GM19463 (cell line): Measurements from ENCODE around the gene CADM2.

Experiments used
- ATAC-seq: cut with Tn5 transposase; IDR thresholded peaks from one replicate; pipeline ENCODE4 v1.9.1; 2021; ENCODE audit warnings: mild to moderate bottlenecking, moderate library complexity; ENCODE audit not compliant: unreplicated experiment

The CADM2 gene

GRCh38 chr3:85780806-85781205 is 822.0 kb downstream of the CADM2 start:
- ATAC-seq = no peak

DNA sequence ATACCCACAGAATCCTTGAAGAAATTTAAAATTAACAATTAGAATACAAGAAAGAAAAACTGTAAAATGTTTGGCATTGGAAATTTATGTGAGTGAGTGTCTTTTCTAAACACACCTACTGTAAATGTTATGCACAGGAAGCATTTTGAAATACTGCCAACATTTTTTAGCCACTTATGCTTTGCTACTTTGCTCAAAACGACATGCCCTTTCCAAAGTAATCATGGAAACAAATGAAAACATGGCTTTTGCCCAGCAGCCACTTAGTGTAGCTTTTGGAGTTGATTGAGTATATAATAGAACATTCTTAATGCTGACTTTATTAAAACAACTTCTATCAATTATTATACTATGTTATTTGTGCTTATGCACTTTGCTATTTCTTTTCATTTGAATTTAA is 823.0 kb downstream of the CADM2 start:
- ATAC-seq = no peak

DNA sequence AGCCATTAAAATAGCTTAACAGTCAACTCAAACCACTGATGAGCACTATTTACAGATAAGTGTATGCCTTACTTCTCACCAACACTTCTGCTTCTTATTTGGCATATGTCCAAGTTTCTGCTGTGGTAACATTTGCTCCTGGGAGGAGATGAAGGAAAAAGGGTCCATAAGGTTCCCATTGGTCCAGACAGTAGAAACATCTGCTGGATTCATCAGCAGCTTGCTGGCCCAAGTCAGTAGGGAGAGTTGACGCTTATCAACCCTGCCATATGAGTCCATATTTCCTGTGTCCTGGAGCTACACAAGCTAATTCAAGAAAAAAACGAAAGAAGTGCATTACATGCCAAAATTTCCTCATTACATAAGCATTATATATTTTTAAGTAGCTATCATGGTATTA is 824.5 kb downstream of the CADM2 start:
- ATAC-seq = no peak

DNA sequence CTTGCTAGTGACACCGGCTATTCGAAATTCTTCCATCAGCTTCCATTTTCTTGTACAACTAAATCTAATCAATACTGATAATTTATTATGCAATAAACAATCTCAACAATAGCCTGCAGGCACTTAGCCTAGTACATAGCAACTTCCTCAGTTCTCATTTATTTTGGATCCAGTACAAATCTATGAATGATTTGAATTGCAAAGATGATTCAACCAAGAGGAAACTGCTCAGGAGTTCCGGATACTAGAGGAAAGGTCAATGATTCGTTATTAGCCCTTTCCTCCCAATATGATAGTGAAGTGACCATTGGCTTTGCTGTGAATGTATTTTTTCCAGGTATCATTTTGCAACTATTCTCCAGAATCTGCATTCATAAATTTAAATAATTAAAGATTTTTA is 827.0 kb downstream of the CADM2 start:
- ATAC-seq = no peak

DNA sequence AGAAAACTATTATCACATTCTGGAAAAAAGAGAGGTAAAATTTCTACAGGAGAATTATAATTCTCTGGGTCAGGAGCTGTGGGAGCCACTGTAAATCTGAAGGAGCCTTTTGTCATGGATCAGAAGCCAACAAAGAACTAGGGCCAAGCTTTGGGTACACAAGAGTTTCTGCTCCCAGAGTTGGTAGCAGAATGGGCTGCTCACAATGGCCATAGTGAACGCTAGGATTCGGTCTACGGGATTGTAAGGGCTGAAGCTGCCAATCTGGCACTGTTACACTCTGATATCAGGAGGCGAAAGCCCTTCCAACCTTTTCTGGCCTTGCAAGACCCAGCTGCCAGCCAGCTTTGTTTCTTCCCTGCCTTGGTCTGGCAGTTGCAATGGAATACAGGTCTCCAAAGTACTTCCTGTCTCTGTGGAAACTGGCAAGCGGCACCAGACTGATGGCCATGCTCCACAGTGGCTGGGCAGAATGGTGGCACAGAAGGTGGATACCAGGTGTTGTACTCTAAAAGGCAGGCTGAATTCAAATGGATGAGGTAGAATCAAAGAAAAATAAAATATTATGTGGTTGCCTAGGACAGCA is 831.7 kb downstream of the CADM2 start:
- no peak for ATAC-seq

- no peak for ATAC-seq
These were observed 837.4 kb downstream of the CADM2 start for GRCh38 chr3:85796140-85796539.

GRCh38 chr3:85800676-85801075 is 841.9 kb downstream of the CADM2 start:
- no peak for ATAC-seq

- ATAC-seq = no peak
These were observed 843.2 kb downstream of the CADM2 start for GRCh38 chr3:85801955-85802354.

DNA sequence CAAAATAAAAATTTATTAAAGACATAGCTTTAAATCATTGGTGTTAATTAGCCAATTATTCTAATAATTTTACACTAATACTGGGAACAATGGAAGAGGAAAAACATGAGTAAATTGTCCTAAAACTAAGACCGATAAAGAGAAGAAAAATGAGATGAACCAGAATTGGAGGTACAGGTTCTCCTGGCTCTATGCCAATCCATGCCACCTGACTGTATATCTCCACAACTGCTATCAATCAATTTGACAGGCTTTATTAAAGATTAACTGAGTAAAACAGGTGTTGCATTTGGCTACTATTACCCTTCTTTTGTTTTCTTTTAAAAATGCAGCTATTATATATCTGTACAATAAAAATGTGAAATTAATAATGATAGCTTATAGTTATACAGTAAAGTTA is 850.0 kb downstream of the CADM2 start:
- ATAC-seq = no peak

GRCh38 chr3:85821130-85821756 is 862.5 kb downstream of the CADM2 start:
- ATAC-seq = peak; percentile 86

GRCh38 chr3:85835857-85836440 is 877.2 kb downstream of the CADM2 start:
- ATAC-seq = no peak

DNA sequence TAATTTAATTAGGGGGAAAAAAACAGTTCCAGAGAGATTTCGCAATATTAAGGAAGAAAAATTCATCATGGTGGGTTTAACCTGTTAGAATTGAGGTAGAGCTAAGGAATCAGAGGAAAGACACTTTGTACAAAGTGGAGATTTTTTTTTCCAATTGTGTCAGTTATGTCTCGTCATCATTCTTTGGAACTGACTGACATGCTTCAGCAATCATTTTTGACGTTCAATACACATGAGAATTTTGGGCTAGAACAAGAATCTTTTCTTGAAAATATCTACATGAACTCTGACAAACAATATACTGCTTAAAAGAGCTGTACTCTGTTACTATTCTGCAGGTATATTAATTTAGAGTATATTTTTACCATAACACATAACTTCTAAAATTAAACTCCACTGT is 878.6 kb downstream of the CADM2 start:
- ATAC-seq = no peak

DNA sequence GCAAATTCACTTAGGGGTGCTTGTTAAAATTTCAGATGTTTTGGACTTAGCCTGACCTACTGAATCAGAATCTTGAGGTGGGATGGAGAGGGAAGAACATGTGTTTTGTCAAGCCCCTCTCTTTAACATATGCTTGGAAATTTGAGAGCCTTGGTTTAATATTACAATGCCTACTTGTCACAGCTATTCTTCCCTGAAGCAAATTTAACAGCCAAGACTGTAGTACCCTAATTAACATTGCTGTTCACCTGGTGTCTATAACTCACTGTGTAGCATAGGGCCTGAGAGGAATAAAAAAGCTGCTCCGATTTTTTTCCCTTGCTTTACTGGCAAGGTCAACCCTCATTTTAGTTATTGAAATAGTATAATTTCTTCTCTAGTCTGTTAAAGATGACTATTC is 880.1 kb downstream of the CADM2 start:
- no peak for ATAC-seq

GRCh38 chr3:85842081-85842480 is 883.3 kb downstream of the CADM2 start:
- ATAC-seq = no peak

DNA sequence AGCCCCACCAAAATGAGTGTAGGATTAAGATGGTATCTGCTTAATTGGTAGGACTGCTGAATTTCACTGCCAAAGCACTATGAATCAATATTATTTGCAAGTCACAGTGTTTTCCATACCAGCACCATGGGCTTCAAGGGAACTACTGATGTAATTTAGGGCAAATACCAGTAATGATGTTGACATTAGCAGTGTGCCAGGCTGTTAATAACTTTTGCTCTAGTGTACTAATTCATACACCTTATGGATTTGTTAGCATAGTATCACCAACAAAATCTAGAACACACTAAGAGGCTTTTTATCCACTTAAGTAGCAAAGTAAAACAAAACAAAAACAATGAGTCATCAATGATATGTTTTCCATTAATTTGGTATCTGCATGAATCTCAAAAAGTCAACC is 888.2 kb downstream of the CADM2 start:
- no peak for ATAC-seq

- no peak for ATAC-seq
These were observed 892.3 kb downstream of the CADM2 start for GRCh38 chr3:85851071-85851470.

DNA sequence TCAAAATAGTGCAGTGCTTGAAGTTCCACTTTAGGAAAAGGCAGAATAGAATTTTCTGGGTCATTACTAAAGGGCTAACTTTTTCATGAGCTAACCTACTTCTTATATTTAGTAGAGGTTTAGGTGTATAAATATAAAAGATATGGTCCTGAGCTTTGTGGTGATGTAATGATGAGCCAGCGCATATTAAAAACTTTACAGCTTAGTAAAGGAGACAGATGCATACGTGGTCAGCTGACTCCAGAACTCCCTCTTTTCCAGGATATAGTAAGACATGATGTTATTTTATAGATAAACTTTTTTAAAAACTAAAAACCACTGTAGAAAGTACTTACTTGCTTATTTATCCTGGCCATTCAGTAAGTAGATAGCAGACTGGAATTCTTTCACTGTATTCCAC is 895.0 kb downstream of the CADM2 start:
- ATAC-seq = no peak

DNA sequence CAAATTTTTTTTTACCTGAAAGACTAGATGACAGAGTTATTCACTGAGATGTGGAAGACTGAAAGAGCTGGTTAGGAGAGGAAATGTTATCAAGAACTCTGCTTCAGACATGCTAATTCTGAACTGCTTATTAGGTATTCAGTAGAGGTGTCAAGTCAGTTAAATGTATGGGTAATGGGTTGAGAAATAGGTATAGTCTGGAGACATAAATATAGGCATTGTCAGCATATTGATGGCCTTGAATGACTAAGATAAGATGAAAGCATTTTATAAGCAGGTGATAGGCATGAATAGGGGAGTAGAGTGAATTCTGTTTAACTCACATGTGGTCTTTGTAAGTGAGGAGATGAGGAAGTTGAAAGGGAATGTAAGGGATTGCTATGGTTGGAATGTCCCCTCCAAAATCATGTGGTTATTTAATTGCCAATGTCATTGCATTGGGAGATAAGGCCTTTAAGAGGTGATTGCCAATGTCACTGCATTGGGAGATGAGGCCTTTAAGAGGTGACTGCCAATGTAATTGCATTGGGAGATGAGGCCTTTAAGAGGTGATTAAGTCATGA is 904.2 kb downstream of the CADM2 start:
- no peak for ATAC-seq

DNA sequence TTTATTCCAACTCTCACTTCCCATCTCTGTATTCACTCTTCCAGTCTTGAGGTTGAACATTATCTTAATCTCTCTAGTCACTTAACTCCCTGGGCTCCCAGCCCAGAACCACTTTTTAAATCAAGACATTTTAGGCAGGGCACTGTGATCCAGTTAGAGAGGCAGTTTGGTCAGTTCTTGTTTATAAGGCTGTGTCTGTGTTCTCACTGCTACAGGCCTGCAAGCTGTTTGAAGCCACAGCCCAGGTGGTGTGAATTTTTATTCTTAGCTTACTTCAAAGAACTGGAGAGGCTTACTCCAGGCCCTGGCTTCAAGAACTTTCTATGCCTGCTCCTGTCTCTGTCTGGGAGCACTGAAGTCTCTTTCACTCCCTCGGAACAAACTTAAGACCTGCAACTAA is 906.1 kb downstream of the CADM2 start:
- ATAC-seq = no peak

DNA sequence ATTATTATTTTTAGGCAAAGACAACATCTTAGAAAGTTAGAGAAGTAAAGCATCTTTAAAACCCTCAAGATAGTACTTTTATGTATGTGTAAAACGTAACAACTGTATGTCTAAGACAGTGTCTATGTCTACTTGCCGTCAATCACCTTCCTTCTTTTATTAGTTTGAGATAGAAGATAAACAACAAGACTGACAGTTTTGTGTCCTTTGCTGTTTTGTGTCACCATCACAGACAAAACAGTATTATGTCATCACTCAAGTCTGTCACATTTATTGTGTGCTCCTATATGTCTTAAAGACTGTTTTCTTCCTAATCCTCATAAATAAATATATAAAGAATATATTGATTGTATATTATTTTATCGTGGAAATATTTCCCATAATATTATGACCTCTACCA is 908.3 kb downstream of the CADM2 start:
- ATAC-seq = no peak

DNA sequence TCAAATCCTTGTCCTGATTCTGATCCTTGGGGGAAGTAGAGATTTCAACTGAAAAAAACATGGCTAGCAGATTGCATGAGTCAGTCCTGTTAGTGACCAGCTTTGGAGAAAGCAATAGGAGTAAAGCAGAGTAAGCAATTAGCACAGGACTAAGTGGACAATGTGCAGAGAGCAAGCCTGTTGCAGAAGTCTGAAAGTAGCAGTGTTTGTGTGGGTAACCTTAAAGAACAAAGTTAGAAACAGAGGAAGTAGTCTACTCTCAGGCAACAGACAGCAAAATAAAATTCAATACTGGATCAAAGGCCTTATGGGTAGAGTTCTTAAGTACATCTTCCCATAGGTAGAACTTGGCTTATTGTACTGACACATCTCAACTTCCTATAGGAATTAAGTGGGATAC is 916.8 kb downstream of the CADM2 start:
- ATAC-seq = no peak

- ATAC-seq = no peak
These were observed 918.8 kb downstream of the CADM2 start for GRCh38 chr3:85877631-85878030.
